Measurements from ENCODE around the gene DHRS12.

DHRS12 gene

GRCh38 chr13:51799261-51799660 is 4.7 kb downstream of the DHRS12 start:
- no peak for DNase-seq
- Histone ChIP-seq H3K4me1 (ENCODE audit: insufficient read depth, low read length) (peaks cover 21% of the 10 kb centered on the region), H3K9me3 (ENCODE audit: insufficient read depth, low read length, severe bottlenecking) (no peaks in the 10 kb centered on the region), H3K27me3 (ENCODE audit: insufficient read depth, low read length, poor library complexity) (no peaks in the 10 kb centered on the region), H2AFZ (ENCODE audit: low read depth, low read length) (no peak overlapping the region), H4K20me1 (ENCODE audit: insufficient read depth, low read length) (no peaks in the 10 kb centered on the region), H3K27ac (ENCODE audit: low read length) (no peak overlapping the region), H3K4me3 (ENCODE audit: low read depth in 1 of 2, low read length in 2 of 2) (no peak overlapping the region), H3K4me2 (ENCODE audit: insufficient read depth, low read length) (no peak overlapping the region), H3K9ac (ENCODE audit: low read depth, low read length) (no peak overlapping the region), H3K36me3 (ENCODE audit: insufficient read depth, low read length) (no peaks in the 10 kb centered on the region; the same call in 1 of the 2 replicates), H3K79me2 (ENCODE audit: insufficient read depth, low read length) (no peaks in the 10 kb centered on the region)
- ATAC-seq (ENCODE audit: insufficient read depth, low read depth): no peak
- TF ChIP-seq CTCF (IDR thresholded peaks at IDR 0.05; ENCODE audit: borderline replicate concordance, extremely low read depth, low read length, poor library complexity, severe bottlenecking) (no peak), EZH2 (IDR thresholded peaks at IDR 0.05; ENCODE audit: borderline replicate concordance, low read depth, low read length, severe bottlenecking) (no peak)

DNA sequence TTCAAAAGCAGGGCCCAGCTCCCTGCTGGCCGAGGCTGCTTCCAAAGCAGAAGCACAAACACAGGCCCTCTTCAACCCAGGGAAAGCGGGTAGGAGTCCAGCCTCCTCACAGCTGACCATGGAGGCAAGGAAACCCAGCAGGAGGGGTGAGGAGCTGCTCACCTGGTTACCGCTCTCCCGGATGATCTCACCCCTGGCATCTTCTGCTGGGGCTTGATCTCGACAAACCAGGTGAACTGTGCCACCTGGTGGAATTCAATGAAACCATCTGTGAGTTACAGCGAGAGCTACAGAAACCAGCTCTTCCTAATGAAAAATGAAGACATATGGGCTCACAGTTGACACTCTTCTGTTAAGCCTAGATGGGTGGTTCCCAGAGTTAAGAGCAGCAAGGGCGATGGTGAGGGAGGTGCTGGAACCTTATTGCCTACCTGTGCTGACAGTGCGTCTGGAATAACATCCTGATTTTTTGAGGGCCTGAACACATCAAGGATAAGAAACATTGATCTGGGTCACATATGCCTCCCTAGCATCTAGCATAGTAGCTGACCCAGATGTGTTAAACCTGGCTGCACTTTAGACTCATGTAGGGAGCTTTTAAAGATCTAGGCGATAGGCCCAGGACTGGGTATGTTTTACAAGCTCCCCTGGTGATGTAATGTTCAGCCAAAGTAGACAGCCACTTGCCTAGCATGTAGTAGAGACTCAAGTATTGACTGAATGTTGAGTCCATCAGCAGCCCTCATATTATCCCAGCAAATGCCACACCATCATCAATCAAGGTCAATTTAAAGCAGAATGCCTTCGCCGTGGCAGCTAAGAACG is 6.1 kb downstream of the DHRS12 start:
- Histone ChIP-seq H3K4me3 (ENCODE audit: low read depth in 1 of 2, low read length in 2 of 2) (no peak overlapping the region), H4K20me1 (ENCODE audit: insufficient read depth, low read length) (no peaks in the 10 kb centered on the region), H3K79me2 (ENCODE audit: insufficient read depth, low read length) (no peaks in the 10 kb centered on the region), H3K36me3 (ENCODE audit: insufficient read depth, low read length) (no peaks in the 10 kb centered on the region), H3K27me3 (ENCODE audit: insufficient read depth, low read length, poor library complexity) (no peaks in the 10 kb centered on the region), H3K9me3 (ENCODE audit: insufficient read depth, low read length, severe bottlenecking) (no peaks in the 10 kb centered on the region), H2AFZ (ENCODE audit: low read depth, low read length) (no peak overlapping the region), H3K9ac (ENCODE audit: low read depth, low read length) (no peak overlapping the region), H3K4me1 (ENCODE audit: insufficient read depth, low read length) (peaks cover 11% of the 10 kb centered on the region), H3K4me2 (ENCODE audit: insufficient read depth, low read length) (no peak overlapping the region), H3K27ac (ENCODE audit: low read length) (no peak overlapping the region)
- DNase-seq (peak; percentile 57), ATAC-seq (ENCODE audit: insufficient read depth, low read depth) (peak; percentile 81)
- TF ChIP-seq EZH2 (IDR thresholded peaks at IDR 0.05; ENCODE audit: borderline replicate concordance, low read depth, low read length, severe bottlenecking) (no peak), CTCF (IDR thresholded peaks at IDR 0.05; ENCODE audit: borderline replicate concordance, extremely low read depth, low read length, poor library complexity, severe bottlenecking) (peak; percentile 74)

DNA sequence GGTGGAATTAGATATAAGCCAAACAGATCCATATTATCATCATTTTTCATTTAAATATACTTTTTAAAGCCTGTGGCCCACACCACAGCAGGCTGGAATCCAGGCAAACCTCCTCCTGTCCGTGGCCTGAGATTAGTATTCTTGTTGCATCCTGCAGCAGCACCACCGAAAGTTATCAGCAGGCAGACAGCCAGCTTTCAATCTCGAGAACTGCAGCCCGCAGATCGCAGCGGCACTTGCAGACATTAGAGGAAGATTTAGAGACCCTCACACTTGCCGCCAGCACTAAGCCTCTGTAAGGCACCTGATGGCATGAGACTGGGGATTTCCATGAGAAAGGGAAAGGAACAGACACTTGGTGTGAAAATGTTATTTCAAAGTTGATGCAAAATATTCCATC is 7.4 kb downstream of the DHRS12 start:
- Histone ChIP-seq H3K27me3 (ENCODE audit: insufficient read depth, low read length, poor library complexity) (no peaks in the 10 kb centered on the region), H3K4me2 (ENCODE audit: insufficient read depth, low read length) (no peak overlapping the region), H3K9ac (ENCODE audit: low read depth, low read length) (no peak overlapping the region), H3K36me3 (ENCODE audit: insufficient read depth, low read length) (no peaks in the 10 kb centered on the region), H3K79me2 (ENCODE audit: insufficient read depth, low read length) (no peaks in the 10 kb centered on the region), H3K4me3 (ENCODE audit: low read depth in 1 of 2, low read length in 2 of 2) (no peak overlapping the region), H3K27ac (ENCODE audit: low read length) (no peak overlapping the region), H4K20me1 (ENCODE audit: insufficient read depth, low read length) (no peaks in the 10 kb centered on the region), H3K4me1 (ENCODE audit: insufficient read depth, low read length) (no peaks in the 10 kb centered on the region), H2AFZ (ENCODE audit: low read depth, low read length) (no peak overlapping the region), H3K9me3 (ENCODE audit: insufficient read depth, low read length, severe bottlenecking) (no peaks in the 10 kb centered on the region)
- ATAC-seq (ENCODE audit: insufficient read depth, low read depth) (no peak), DNase-seq (no peak)
- no peak for TF ChIP-seq CTCF (IDR thresholded peaks at IDR 0.05; ENCODE audit: borderline replicate concordance, extremely low read depth, low read length, poor library complexity, severe bottlenecking)
- TF ChIP-seq EZH2 (IDR thresholded peaks at IDR 0.05; ENCODE audit: borderline replicate concordance, low read depth, low read length, severe bottlenecking): no peak

Measured in DND-41 (cell line).